Measurements from ENCODE around the gene PDGFD. TPM values are rescaled to one million over a fixed set of nuclear protein-coding genes. Genes with fewer than 3 reads are reported as not detected.

Gene PDGFD
- total RNA-seq, 4 donors from 2014 or later, result 26.0 to 72.4 (median 29.6) TPM

DNA sequence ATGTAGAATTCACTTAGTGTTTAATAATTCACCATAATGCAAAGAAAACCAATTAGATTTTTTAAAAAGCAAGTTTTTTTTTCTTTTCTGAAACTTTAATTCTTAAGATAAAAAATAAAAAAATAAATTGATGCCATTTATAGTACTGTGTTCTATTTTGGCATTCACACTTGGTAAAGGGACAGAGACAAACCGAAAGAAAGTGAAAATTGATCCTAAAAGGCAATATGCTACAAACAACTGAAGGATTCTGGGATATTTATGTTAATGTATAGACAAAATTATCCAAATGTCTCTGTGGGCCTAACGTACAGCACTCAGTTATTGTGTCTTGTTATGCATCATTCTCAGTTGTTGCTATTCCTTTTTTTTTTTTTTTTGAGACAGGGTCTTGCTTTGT lies 169.4 kb downstream of the PDGFD start:
- H3K4me1 ChIP-seq, result no peaks in the 10 kb centered on the region
- DNase-seq (ENCODE audit: low spot score in 2 of 2), result no peak
- no peaks in the 10 kb centered on the region for H3K9me3 ChIP-seq
- 74 to 78% methylated on average over 2 of the region's 2 CpGs for WGBS, 2 donors
- H3K27me3 ChIP-seq, result no peaks in the 10 kb centered on the region
- no peak for TF ChIP-seq EP300 (IDR thresholded peaks at IDR 0.05)
- no peak for TF ChIP-seq CTCF (IDR thresholded peaks at IDR 0.05)
- no peak for TF ChIP-seq POLR2A (IDR thresholded peaks at IDR 0.05)
- no peak overlapping the region for H3K4me3 ChIP-seq
- no peaks in the 10 kb centered on the region for H3K36me3 ChIP-seq
- H3K27ac ChIP-seq, result no peak overlapping the region

DNA sequence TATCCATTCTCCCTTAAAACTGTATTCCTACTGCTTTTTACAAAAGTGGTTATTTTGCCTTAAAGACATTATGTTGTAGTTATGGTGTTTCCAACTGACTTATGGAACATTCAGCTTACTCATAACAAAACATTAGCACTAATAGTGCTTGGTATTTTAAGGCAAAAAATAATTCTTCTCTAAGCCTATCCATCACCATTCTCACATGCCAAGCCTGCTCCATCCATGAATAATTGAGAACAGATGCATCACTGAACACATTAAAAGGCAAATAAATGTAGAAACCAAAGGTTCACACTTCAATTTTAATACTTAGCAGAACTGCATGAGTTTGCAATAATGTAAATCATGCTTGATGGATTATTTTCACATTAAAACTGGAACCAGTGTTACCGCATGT lies 169.9 kb downstream of the PDGFD start:
- no peaks in the 10 kb centered on the region for H3K36me3 ChIP-seq
- H3K9me3 ChIP-seq, result no peaks in the 10 kb centered on the region
- no peaks in the 10 kb centered on the region for H3K27me3 ChIP-seq
- no peaks in the 10 kb centered on the region for H3K4me1 ChIP-seq
- 79 to 84% methylated on average over 1 of the region's 1 CpG for WGBS, 2 donors
- H3K4me3 ChIP-seq, result no peak overlapping the region
- TF ChIP-seq EP300 (IDR thresholded peaks at IDR 0.05) (no peak), POLR2A (IDR thresholded peaks at IDR 0.05) (no peak), CTCF (IDR thresholded peaks at IDR 0.05) (no peak)
- DNase-seq (ENCODE audit: low spot score in 2 of 2), result no peak
- H3K27ac ChIP-seq, result no peak overlapping the region

DNA sequence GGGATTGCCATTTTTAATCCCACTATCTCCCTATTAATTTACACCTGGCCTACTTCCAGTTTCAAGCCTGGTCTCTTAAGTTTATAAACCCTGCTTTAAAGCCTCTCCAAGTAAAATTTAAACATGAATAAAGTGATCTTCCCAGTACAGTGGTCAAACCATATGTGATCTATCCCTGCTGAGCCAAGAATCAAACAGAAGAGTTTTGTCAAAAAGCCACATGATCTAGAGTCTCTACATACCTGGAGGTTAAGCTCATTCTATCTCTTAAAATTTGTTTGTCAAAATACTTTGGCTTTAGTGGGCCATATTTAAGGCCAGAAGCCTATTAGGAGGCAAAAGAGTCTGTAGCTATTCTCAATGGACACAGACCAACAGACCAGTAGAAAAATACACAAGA lies 170.4 kb downstream of the PDGFD start:
- H3K4me3 ChIP-seq, result no peak overlapping the region
- H3K4me1 ChIP-seq, result no peaks in the 10 kb centered on the region
- H3K27ac ChIP-seq, result no peak overlapping the region
- H3K9me3 ChIP-seq, result no peaks in the 10 kb centered on the region
- TF ChIP-seq CTCF (IDR thresholded peaks at IDR 0.05) (no peak), EP300 (IDR thresholded peaks at IDR 0.05) (no peak), POLR2A (IDR thresholded peaks at IDR 0.05) (no peak)
- no peaks in the 10 kb centered on the region for H3K27me3 ChIP-seq
- H3K36me3 ChIP-seq, result no peaks in the 10 kb centered on the region
- DNase-seq (ENCODE audit: low spot score in 2 of 2), result no peak

GRCh38 chr11:103988595-103988969 lies 175.4 kb downstream of the PDGFD start:
- peaks cover 0 to 10% (median 0%) of the 10 kb centered on the region in 4 donors for H3K9me3 ChIP-seq
- peaks cover 0 to 4% (median 0%) of the 10 kb centered on the region in 3 donors for H3K36me3 ChIP-seq
- no peak for TF ChIP-seq POLR2A (IDR thresholded peaks at IDR 0.05)
- no peak for TF ChIP-seq CTCF (IDR thresholded peaks at IDR 0.05)
- TF ChIP-seq EP300 (IDR thresholded peaks at IDR 0.05), result no peak
- no peaks in the 10 kb centered on the region for H3K27me3 ChIP-seq
- no peak overlapping the region for H3K27ac ChIP-seq
- H3K4me1 ChIP-seq, result no peaks in the 10 kb centered on the region
- DNase-seq (ENCODE audit: low spot score in 2 of 2), result no peak
- no peak overlapping the region for H3K4me3 ChIP-seq
- WGBS, 2 donors, result 79% methylated on average over 4 of the region's 4 CpGs

DNA sequence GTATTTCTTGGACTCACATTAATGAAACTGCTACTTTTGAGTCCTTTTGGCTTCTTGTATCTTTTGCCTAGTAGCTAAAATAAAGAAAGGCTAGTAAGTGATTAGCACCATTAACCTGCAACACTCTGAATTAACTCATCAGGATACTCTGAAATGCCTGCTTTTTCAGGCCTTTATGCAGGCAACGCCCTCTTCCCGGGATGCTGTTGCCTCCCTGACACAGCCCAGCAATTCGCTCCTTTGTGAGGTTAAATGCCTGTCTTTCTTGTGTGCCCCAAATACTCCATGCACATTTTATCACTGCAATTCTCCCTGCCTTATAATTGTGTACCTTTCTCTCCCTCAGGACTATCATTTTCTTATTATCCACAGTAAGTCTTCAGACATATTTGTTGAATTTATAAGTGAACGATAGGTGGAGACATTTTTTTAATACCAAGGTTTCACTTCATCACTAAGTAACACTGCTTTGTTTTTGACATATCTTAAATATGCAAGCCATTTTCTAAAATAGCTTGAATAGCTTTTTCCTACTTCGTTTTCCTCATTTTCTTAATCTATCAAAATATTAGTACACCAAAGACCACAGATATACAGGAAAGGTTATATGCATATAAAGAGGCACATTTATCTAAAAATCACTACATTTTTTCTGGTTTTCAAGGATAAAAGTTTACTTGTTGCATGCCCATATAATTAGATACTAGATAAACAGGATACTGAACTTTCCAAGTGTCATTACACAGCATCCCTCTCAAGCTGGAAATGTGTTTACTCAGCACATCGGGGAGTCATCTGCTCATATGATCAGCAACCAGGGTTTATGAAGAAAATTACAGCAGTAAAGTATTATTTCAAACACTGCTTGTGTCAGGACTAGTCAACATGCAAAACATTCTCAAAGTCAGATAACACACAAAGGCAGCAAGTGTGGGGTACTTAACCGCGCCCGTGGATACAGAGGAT lies 176.0 kb downstream of the PDGFD start:
- Histone ChIP-seq H3K36me3 (peaks cover 0 to 4% (median 0%) of the 10 kb centered on the region in 3 donors), H3K4me1 (no peaks in the 10 kb centered on the region), H3K27ac (no peak overlapping the region), H3K4me3 (no peak overlapping the region), H3K9me3 (peaks cover 0 to 10% (median 3%) of the 10 kb centered on the region in 4 donors), H3K27me3 (no peaks in the 10 kb centered on the region)
- WGBS, 2 donors, result 61 to 73% methylated on average over 9 of the region's 9 CpGs
- TF ChIP-seq CTCF (IDR thresholded peaks at IDR 0.05), result no peak
- TF ChIP-seq POLR2A (IDR thresholded peaks at IDR 0.05), result no peak
- no peak for TF ChIP-seq EP300 (IDR thresholded peaks at IDR 0.05)
- no peak for DNase-seq (ENCODE audit: low spot score in 2 of 2)

Data from tibial nerve (tissue), 4 donors.